ENCODE measurements around the gene NTRK2. TPM values are rescaled to one million over a fixed set of nuclear protein-coding genes. Genes with fewer than 3 reads are reported as not detected.

The NTRK2 gene
- total RNA-seq = 221 TPM

DNA sequence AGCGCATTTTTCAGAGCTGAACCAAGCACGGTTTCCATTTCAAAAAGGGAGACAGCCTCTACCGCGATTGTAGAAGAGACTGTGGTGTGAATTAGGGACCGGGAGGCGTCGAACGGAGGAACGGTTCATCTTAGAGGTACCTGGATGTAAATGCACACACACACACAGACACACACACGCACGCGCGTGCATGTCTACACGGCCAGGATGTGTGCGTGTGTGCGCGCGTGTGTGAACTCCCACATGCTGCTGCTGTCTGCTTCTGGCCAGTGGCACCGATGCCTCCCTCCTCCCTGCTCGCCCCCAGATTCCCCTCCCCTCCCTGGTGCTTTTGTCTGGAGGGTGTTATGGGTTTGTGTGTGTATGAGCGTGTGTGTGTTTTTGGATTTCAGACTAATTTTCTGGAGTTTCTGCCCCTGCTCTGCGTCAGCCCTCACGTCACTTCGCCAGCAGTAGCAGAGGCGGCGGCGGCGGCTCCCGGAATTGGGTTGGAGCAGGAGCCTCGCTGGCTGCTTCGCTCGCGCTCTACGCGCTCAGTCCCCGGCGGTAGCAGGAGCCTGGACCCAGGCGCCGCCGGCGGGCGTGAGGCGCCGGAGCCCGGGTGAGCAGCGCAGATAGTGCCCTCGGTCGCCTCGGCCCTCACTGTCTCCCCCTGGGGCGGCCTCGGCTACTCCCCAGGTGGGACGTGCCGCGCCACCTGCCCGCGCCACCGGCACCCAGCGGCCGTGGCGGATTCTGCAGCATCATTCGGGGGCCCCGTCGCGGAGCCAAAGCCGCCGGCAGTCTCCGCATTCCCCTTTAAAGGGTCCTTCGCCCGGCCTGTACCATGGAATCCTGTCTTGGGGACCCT is at the start of gene NTRK2:
Gene NTRK2 (plus strand): TSS at position 442 of the 850 bp plus-strand sequence. CDS start 1,020 bp downstream, outside the sequence.
- FAIRE-seq = no peak

DNA sequence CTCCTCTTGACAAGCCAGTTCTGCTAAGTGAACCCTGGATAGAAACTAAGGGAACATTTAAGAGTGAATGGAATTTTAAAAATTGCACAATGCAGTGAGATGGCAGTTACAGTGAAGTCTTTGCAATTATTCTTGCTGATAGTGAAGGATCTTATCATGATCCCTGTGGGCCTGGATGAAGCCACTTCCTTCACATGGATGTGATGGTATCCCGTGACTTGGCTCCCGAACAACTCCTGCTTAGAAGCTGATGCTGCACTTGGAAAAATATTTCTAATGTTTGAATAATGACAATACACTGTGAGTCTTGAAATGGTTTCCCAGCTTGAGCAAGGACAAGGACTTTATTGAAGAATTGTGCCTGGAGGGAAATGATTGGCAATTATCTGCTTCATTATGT is 49.2 kb upstream of the NTRK2 start:
- no peak for DNase-seq (ENCODE audit: low spot score in 2 of 2)
- no peak for FAIRE-seq

More for the DNA sequence above, at the start of gene NTRK2:
- DNase-seq (ENCODE audit: low spot score in 2 of 2) = peak; percentile 59 to 61

- DNase-seq (ENCODE audit: low spot score in 2 of 2) = no peak
- no peak for FAIRE-seq
These were observed 47.7 kb upstream of the NTRK2 start for GRCh38 chr9:84621811-84622210.

DNA sequence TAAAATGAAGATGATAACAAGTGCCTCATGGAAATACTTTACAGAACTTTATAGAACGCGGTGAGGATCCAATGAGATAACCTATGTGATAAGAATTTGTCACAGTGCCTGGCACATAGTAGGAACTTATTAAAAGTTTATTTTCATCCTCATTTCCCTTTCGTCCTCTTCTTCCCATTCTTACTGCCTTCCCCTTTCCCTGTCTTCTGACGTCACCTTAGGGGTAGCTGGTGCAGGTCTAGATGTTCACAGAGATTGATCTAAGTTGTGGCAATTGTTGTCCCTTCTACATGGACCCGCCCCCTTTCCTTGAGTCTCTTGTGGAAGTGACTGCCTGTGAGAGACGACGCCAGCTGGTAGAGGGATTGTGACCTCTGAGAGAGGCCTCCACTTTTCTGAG is 46.5 kb upstream of the NTRK2 start:
- FAIRE-seq (no peak), DNase-seq (ENCODE audit: low spot score in 2 of 2) (no peak)

DNA sequence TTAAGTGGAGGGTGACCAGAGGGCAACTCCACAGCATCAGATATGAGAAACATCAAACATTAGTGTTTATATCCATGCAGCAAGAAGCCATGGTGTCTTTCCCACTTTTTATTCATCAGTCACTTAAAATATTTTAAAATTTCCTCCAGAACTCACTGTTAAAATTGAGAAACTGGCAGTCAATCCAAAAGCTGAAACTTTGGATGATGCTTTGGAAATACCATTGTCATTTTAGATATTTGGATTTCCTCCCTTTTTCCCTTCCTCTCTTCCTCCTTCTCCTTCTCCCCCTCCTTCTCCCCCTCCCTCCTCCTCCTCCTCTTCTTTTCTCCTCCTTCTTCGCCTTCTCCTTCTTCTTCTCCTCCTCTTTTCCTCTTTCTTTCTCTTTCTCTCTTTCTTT is 33.1 kb upstream of the NTRK2 start:
- DNase-seq (ENCODE audit: low spot score in 2 of 2) (no peak), FAIRE-seq (no peak)

GRCh38 chr9:84642553-84643141 is 26.9 kb upstream of the NTRK2 start:
- no peak for FAIRE-seq
- DNase-seq (ENCODE audit: low spot score in 2 of 2) = no peak

GRCh38 chr9:84647699-84648098 is 21.8 kb upstream of the NTRK2 start:
- no peak for DNase-seq (ENCODE audit: low spot score in 2 of 2)
- no peak for FAIRE-seq

GRCh38 chr9:84652496-84653120 is 16.9 kb upstream of the NTRK2 start:
- no peak for DNase-seq (ENCODE audit: low spot score in 2 of 2)
- FAIRE-seq = no peak

- DNase-seq (ENCODE audit: low spot score in 2 of 2) (no peak), FAIRE-seq (no peak)
These were observed 14.1 kb upstream of the NTRK2 start for GRCh38 chr9:84655447-84655846.

- DNase-seq (ENCODE audit: low spot score in 2 of 2) = no peak
- no peak for FAIRE-seq
These were observed 10.2 kb upstream of the NTRK2 start for GRCh38 chr9:84659313-84659712.

DNA sequence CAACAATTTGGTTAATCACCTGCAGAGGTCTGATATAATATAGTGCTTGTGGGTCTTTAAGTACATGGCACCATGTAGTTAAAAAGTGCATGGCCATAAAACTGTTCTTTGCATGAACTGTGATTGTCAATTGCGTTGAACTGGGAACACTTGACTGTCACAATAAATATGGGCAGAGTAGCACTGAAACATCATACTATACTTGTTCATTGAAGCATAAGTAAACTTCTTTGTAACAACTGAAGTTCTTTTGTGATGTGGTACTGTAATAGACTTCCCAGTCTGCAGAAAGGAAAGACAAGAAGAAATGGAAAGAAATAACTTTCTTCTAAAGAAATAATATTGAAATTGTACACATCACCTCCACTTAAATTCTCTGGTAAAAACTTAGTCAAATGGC is 9.8 kb upstream of the NTRK2 start:
- no peak for DNase-seq (ENCODE audit: low spot score in 2 of 2)
- FAIRE-seq = no peak

DNA sequence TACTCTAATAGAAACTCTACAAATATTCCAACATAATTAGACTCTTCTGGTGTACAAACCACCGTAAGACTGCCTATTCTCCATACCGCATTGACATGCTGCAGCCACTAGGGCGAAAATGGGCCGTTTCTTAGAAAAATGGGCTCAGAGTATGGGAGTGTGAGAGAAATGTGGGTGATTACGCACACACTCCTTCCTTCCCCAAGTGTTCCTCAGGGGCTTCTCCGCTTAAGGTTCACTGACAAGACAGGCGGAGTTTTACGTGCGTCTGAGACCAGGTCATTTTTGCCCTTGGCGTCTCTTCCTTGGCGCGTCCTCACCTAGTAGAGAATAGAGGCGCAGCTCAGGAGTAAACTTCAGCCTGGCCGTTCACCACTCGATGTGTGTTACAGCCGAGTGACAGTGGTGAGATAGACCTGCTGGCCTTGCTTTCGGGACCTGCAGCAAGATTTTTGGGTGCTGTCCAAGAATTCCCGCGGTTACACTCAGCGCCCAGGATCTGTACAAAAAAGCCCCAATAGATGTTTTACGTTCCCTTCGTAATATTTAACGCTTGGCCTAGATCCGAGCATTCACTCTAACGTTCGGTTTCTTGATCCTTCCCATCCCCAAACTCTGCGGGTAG is 1.8 kb upstream of the NTRK2 start:
- FAIRE-seq = no peak
- no peak for DNase-seq (ENCODE audit: low spot score in 2 of 2)

DNA sequence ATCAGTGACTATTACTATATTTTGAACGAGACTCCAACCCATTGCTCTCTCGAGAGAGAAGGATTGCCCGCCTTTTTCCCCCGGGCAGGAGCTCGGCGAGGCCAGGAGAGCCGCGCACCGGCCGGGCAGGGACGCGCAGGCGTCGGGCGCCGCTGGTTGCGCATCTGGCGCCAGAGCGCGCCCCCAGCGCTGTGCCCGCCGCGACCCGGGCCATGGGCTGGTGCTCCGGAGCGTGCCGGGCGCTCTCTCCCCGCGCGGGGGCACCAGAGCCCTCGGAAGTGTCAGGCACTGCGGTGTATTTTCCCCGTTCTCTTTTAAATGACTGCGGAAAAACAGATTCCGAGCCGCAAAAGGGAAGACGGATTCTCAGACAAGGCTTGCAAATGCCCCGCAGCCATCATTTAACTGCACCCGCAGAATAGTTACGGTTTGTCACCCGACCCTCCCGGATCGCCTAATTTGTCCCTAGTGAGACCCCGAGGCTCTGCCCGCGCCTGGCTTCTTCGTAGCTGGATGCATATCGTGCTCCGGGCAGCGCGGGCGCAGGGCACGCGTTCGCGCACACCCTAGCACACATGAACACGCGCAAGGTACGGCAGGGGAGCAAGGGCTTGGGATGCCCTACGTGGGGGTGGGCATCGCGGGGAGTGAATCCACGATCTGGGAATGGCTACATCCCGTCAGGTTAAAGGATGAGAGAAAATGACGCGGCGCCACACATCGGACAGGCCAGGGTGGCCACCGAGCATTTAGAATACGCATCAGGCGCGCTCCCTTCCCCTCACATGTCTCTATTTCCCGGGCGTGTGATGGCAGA is 1.1 kb upstream of the NTRK2 start:
- no peak for FAIRE-seq

DNA sequence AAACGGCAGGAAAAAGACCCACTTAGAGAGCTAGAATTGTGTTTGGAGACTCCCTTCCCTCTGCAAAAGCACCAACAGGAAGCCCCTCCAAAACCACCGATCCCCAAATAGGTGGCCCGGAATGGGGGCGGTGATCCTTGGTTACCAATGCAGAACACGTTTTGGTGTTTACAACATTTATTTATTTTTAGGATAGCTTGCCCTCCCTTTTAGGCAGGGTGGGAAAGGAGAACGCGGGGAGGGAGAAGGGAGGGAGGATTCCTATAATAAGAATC is 579 bp upstream of the NTRK2 start:
- peak; percentile 33 to 60 for DNase-seq (ENCODE audit: low spot score in 2 of 2)
- no peak for FAIRE-seq

More for the DNA sequence above, 1.1 kb upstream of the NTRK2 start:
- peak; percentile 82 to 85 for DNase-seq (ENCODE audit: low spot score in 2 of 2)

GRCh38 chr9:84670138-84671041 is 861 bp downstream of the NTRK2 start:
- DNase-seq (ENCODE audit: low spot score in 2 of 2) = peak in 1 of 2 donors; percentile 52
- no peak for FAIRE-seq

DNA sequence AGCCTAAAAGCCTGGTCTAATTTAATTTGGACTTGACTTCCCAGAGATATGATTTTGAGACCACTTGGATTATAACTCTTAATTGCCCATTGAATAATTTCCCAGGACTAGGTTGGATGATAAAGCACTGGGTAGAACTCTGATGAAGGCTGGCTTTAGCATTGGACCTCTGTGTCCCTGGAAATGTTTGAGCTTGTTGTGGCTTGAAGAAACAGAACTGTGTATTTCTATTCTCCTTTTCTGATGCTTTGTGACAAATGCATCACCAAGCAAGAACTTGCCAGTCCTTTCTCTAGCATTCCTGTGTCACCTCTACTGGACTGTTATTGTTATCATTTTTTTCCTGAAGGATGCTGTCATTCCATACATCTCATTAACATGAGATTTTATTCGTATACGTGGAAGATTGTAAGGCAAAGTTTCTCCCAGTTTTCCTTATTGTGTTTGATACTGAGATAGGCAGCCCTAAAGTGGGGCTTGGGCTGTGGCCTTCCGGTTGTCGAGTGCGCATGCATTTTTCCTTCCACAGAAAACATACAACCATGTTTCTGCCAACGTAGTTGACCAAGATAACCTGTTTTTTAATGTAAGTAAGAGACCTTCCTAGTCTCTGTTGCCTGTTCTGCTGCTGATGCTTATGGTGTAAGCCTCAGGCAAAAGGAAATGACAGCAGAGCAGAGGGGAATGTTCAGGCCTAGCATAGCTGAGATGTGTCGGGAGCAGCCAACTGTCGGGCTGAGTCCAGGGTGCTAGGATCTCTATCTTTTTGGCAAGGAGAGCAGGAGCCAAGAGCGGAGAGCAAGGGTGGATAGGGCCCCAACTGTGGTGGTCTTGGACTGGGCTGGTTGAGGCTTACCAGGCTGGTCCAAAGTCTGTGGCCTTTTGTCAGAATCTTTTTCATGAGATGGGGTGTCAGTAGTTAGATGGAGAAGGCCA is 2.3 kb downstream of the NTRK2 start:
- DNase-seq (ENCODE audit: low spot score in 2 of 2) = peak in 1 of 2 donors; percentile 28

GRCh38 chr9:84673806-84674205 is 4.3 kb downstream of the NTRK2 start:
- no peak for FAIRE-seq

More for the DNA sequence above, 2.3 kb downstream of the NTRK2 start:
- FAIRE-seq = no peak

GRCh38 chr9:84677080-84677479 is 7.6 kb downstream of the NTRK2 start:
- FAIRE-seq (no peak), DNase-seq (ENCODE audit: low spot score in 2 of 2) (no peak)

More at GRCh38 chr9:84673806-84674205, 4.3 kb downstream of the NTRK2 start:
- no peak for DNase-seq (ENCODE audit: low spot score in 2 of 2)
